IPS-18c (cell line): ENCODE results near the gene CCDC88A.
"Not testable (repeated sequence)": the region's sequence is repeated elsewhere in the genome, so short reads cannot be mapped to it uniquely, and the experiment has no call there.

Experiments
- H3K4me3 ChIP-seq: 2 replicates; pipeline ENCODE4 v1.7.0; 2013; ENCODE audit warnings: low read depth, mild to moderate bottlenecking, low read length, moderate library complexity; ENCODE audit not compliant: insufficient read depth
- H3K9me3 ChIP-seq: one replicate; pipeline ENCODE4 v1.6.1; 2013; ENCODE audit warnings: mild to moderate bottlenecking, low read length, moderate library complexity; ENCODE audit not compliant: control insufficient read depth, insufficient read depth

Gene CCDC88A, protein sequence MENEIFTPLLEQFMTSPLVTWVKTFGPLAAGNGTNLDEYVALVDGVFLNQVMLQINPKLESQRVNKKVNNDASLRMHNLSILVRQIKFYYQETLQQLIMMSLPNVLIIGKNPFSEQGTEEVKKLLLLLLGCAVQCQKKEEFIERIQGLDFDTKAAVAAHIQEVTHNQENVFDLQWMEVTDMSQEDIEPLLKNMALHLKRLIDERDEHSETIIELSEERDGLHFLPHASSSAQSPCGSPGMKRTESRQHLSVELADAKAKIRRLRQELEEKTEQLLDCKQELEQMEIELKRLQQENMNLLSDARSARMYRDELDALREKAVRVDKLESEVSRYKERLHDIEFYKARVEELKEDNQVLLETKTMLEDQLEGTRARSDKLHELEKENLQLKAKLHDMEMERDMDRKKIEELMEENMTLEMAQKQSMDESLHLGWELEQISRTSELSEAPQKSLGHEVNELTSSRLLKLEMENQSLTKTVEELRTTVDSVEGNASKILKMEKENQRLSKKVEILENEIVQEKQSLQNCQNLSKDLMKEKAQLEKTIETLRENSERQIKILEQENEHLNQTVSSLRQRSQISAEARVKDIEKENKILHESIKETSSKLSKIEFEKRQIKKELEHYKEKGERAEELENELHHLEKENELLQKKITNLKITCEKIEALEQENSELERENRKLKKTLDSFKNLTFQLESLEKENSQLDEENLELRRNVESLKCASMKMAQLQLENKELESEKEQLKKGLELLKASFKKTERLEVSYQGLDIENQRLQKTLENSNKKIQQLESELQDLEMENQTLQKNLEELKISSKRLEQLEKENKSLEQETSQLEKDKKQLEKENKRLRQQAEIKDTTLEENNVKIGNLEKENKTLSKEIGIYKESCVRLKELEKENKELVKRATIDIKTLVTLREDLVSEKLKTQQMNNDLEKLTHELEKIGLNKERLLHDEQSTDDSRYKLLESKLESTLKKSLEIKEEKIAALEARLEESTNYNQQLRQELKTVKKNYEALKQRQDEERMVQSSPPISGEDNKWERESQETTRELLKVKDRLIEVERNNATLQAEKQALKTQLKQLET (N-terminal part only)

GRCh38 chr2:55419679-55420438 is at the start of gene CCDC88A:
CCDC88A (minus strand) TSS chr2:55419856; CDS start chr2:55419079, 777 bp downstream.
- Histone ChIP-seq H3K4me3 (peak within 1 kb of the TSS; percentile 87), H3K9me3 (no peaks in the 10 kb centered on the region)

GRCh38 chr2:55461679-55462078 is 42.0 kb upstream of the CCDC88A start:
- H3K4me3 ChIP-seq = no peak overlapping the region
- peaks cover 3% of the 10 kb centered on the region for H3K9me3 ChIP-seq

- no peak overlapping the region for H3K4me3 ChIP-seq
- peaks cover 3% of the 10 kb centered on the region for H3K9me3 ChIP-seq
Measured at GRCh38 chr2:55460562-55460961, 40.9 kb upstream of the CCDC88A start.

- Histone ChIP-seq H3K4me3 (no peak overlapping the region), H3K9me3 (peaks cover 3% of the 10 kb centered on the region)
Measured at GRCh38 chr2:55459714-55460274, 40.1 kb upstream of the CCDC88A start.

DNA sequence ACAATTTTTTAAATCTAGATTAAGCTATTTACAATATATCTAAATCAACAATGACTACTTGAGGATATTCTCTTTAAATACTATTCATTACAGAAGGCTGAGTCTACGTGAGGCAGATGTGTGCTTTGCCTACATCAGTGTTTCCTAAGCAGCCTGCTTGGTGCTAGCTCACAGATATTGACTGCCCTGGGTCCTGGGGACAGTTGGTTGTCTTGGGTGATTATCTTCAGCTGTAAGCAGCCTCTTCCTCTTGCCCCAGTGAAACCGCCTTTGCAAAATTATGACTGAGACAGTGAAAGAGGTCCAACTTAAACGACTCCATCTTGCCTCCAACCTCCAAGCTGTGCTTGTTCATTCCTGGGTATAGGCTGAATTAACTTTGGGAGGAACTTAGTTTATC is 39.6 kb upstream of the CCDC88A start:
- Histone ChIP-seq H3K9me3 (peaks cover 3% of the 10 kb centered on the region), H3K4me3 (no peak overlapping the region)

- no peaks in the 10 kb centered on the region for H3K9me3 ChIP-seq
- H3K4me3 ChIP-seq = no peak overlapping the region
Measured at GRCh38 chr2:55454121-55454520, 34.5 kb upstream of the CCDC88A start.

DNA sequence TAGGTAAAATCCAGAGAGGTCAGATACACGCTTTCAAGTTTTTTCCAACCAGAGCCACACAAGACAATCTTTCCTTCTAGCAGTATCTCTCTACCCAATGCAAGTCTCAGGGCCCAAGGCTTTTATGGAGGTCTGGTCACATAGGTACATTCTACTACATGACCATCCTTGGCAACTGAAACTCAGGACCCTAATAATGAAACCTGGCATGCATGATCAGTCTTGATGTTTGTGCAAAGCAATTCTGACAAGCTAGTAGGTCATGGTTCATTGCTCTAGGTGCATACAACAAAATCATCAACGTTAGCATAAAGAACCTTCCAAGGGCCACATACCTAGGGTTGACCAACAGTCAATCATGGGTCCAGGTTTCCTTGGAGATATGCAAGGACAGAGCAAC is 33.2 kb upstream of the CCDC88A start:
- Histone ChIP-seq H3K9me3 (no peaks in the 10 kb centered on the region), H3K4me3 (no peak overlapping the region)

GRCh38 chr2:55451699-55452098 is 32.0 kb upstream of the CCDC88A start:
- Histone ChIP-seq H3K4me3 (no peak overlapping the region), H3K9me3 (no peaks in the 10 kb centered on the region)

DNA sequence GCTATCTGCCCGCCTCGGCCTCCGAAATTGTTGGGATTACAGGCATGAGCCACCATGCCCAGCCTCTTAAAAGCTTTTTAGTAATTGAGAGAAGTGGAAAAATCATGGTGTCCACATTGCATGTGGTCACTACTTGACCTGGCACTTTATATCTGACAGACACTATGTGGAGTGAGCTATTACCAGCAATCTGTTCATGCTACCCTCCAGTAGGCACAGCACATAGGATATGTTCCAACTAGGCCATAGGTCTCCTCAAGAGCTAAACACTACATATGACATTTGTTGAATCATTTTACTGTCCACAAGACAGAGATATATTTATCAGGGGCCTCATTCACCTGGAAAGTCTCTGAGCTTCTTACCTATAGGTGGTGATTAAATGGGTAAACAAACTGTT is 30.4 kb upstream of the CCDC88A start:
- not testable (repeated sequence) for H3K9me3 ChIP-seq, H3K4me3 ChIP-seq

DNA sequence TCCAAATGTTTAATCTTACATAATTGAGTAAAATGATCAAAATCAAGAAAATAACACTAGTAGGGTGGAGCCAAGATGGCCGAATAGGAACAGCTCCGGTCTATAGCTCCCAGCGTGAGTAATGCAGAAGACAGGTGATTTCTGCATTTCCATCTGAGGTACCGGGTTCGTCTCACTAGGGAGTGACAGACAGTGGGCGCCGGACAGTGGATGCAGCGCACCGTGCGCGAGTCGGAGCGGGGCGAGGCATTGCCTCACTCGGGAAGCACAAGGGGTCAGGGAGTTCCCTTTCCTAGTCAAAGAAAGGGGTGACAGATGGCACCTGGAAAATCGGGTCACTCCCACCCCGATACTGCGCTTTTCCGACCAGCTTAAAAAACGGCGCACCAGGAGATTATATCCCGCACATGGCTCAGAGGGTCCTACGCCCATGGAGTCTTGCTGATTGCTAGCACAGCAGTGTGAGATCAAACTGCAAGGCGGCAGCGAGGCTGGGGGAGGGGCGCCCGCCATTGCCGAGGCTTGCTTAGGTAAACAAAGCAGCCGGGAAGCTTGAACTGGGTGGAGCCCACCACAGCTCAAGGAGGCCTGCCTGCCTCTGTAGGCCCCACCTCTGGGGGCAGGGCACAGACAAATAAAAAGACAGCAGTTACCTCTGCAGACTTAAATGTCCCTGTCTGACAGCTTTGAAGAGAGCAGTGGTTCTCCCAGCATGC is 22.5 kb upstream of the CCDC88A start:
- H3K9me3 ChIP-seq, H3K4me3 ChIP-seq: not testable (repeated sequence)

DNA sequence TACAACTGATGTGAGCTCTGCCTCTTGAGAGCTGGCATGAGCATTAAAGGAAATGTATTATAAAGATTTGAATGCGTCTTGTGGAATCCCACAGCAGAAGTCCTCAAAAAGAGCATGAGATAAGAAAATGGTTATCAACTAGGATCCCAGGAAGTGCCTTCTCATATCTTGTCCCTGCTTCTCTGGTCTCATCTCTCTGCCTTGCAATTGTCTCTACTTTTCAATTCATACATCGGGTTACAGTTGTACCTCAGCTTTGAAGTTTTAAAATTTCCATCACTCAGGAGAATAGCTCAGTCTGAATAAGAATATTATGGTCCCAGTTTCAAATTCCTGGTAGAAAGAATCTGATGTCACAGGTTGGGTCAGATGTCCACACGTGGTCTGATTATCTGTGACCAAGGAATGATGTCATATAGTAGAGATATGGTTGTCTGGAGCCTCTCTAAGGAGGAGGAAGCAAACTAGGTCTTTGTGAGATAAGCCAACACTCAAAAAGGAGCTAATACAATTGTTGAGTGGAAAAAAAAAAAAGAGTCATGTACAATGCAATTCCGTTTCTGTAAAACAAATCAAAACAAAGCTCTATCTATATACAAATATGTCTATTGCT is 21.7 kb upstream of the CCDC88A start:
- peaks cover 10% of the 10 kb centered on the region for H3K9me3 ChIP-seq
- no peak overlapping the region for H3K4me3 ChIP-seq

- Histone ChIP-seq H3K4me3 (no peak overlapping the region), H3K9me3 (peaks cover 10% of the 10 kb centered on the region)
Measured at GRCh38 chr2:55439101-55439397, 19.4 kb upstream of the CCDC88A start.

GRCh38 chr2:55438391-55439100 is 18.9 kb upstream of the CCDC88A start:
- peaks cover 10% of the 10 kb centered on the region for H3K9me3 ChIP-seq
- H3K4me3 ChIP-seq = no peak overlapping the region

DNA sequence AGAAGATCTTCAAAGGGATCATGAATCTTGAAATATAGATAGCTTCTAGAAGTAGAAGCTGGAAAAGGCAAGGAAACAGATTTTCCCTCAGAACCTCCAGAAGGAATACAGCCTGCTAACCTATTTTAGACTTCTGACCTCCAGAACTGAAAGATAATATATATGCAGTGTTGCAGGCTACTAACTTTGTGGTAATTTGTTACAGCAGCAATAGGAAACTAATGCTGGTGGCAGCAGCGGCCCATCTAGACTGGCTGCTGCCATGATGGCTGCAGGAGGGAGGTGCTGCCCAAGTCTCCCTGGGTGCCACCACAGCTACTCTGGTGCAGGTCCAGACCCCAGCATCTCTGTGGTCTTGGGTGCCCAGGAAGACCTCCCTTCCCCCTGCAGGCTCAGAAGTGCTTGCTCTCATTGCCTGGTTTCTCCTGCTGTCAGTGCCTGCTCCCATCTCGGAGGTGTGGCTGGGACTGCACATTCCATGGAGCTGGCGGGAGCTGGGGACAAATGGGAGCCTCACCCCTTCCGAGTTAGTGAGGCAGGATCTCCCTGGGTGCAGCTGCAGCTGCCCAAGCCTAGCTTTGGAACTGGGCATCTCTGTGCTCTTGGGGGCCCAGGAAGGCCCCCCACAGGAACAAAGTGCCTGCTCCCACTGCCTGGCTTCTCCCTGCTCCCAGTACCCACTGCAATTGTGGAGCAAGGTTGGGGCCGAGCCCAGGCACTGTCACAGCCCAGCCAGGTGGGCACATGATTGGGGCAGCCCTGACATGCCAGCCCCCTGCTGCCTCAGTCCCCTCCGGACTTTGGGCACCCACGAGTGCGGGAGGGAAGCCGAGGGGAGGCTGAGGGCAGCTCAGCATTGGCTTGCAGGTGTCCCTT is 18.1 kb upstream of the CCDC88A start:
- H3K4me3 ChIP-seq = no peak overlapping the region
- H3K9me3 ChIP-seq = peaks cover 10% of the 10 kb centered on the region
